DLD1 (cell line): ENCODE results near the gene HSFX3.
"Not testable (repeated sequence)": the region's sequence is repeated elsewhere in the genome, so short reads cannot be mapped to it uniquely, and the experiment has no call there.

Source experiments
- in situ Hi-C: cut with HindIII; loops from 2 replicates; pipeline ENCODE4 v1.10.0; 2017; ENCODE audit warnings: low sequenced_read_pairs

The HSFX3 gene

DNA sequence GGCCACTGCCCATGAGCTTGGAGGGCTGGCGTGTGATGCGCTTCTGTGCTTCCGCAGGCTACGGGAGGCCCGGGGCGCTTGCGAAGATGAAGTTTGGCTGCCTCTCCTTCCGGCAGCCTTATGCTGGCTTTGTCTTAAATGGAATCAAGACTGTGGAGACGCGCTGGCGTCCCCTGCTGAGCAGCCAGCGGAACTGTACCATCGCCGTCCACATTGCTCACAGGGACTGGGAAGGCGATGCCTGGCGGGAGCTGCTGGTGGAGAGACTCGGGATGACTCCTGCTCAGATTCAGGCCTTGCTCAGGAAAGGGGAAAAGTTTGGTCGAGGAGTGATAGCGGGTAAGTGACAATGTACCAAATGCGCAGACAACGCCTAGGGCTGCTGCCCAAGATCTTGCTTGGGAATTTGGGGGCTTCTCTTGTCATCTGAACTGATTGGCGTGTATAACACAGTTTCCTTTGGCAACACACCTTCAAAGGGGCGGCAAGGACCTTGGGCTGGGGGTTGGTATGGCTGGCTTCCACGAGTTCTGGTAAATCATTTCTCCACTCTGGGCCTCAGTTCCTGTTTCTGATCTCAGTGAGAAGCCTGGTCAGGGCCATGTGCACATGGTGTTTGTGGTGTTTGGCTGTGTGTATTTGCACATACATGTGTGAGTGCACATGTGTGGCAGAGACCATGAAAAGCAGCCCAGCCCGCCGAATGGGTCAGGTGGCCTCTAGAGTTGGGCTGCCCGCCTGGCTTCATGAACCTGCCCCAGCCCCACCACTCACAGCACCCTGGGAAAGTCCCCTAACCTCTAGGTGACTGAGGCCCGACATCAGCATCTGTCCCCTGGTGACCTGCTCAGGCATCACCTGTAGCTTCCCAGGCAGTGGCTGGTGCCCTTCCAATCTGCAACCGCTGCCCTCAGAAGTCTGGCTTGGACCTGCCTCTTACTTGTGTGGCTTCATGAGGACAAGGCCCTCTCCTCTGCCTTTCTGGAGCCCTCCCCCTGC, 3.9 kb downstream of the HSFX3 start:
- in situ Hi-C loops, result not testable (repeated sequence)

DNA sequence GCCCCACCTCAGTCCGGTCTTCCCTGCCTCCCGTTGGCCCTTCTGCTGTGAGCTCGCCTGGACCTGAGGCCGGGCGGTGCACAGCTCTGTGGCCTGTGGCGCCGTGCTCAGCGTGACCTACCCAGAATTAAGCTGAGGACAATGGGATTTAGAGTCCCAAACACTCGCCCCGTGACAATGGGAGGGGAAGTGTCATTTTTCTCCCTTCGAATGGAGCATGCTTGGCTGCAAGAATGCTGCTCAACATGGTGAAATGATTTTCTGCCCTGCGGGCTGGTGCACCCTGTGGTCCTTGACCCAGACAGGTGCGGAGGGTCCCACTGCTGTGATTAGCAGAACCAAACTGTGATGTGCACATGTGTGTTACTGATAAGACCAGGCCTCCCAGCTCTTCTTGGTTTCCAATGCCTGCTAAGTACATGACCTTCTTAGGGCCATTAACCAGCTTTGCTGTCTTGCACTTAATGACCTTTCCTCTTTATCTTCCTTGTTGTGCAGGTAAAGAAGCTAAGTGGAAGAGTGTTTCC, 8.1 kb downstream of the HSFX3 start:
- in situ Hi-C loops, result no loop called here

DNA sequence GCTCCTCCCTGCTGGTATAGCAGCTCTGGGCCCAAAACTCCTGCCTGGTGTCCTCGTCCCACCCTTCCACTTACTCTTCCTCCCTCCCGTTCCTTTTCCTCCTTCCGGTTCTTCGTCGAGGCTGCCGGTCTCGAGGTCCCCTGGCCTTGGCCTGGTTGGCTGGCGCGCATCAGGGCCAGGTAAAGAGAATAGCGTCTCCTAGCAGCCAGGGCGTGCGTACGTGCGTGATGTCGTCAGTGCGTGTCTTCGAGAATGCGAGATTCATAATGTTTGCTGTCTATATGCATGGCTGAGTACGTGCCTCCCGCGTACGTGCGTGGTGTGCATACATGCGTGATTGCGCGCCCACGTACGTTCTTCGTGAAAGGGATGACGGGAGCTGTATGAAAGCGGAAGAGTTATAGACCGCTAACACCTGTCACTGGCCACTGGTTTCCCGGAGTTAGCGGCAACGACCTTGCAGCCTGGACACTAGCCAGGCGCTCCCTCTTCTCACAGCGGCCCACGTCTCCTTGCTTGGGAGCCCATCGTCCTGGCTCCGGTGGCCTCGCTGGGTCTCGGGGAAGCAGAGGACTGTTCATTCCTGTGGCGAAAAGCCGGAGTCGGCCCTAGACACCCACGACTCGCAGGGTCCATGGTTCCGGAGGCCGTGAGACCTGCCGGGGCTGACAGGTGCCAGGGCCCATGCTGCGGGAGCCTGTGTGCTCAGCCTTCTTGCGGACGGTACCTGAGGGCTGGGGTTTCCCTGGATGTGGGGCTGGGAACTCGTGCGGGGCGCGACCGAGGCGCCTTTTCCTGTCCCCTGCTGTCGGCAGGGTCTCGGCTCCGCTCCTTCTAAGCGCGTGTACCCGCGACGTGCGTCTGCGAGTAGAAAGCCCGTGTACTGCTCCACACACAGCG, 8.9 kb downstream of the HSFX3 start, which contains the start of gene EOLA1:
Gene EOLA1 (plus strand): TSS at position 392 of the 900 bp plus-strand sequence. CDS start 4,619 bp downstream, outside the sequence.
- in situ Hi-C loops, result no loop called here

DNA sequence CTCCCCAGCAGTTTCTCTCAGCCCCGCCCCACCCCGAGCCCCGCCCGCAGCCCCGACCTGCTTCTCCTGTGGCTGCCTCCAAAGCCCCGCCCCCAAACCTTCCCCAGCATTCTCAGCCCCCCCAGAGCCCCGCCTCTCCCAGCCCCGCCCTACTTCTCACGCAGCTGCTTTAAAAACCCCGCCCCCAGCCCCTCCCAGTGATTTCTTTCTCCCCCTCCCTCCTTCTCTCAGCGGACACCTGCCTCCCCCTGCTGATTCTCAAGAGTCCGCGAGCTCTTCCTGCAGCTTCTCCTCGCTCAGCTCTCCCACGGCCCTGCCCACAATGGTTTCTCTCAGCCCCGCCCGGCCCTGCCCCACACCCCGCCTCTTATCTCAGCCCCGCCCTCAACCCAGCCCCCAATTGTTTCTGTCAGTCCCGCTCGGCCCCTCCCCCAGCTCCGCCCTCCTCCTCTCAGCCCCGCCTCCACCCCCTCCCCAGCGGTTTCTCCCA, 9.5 kb downstream of the HSFX3 start:
- in situ Hi-C loops, result no loop called here

DNA sequence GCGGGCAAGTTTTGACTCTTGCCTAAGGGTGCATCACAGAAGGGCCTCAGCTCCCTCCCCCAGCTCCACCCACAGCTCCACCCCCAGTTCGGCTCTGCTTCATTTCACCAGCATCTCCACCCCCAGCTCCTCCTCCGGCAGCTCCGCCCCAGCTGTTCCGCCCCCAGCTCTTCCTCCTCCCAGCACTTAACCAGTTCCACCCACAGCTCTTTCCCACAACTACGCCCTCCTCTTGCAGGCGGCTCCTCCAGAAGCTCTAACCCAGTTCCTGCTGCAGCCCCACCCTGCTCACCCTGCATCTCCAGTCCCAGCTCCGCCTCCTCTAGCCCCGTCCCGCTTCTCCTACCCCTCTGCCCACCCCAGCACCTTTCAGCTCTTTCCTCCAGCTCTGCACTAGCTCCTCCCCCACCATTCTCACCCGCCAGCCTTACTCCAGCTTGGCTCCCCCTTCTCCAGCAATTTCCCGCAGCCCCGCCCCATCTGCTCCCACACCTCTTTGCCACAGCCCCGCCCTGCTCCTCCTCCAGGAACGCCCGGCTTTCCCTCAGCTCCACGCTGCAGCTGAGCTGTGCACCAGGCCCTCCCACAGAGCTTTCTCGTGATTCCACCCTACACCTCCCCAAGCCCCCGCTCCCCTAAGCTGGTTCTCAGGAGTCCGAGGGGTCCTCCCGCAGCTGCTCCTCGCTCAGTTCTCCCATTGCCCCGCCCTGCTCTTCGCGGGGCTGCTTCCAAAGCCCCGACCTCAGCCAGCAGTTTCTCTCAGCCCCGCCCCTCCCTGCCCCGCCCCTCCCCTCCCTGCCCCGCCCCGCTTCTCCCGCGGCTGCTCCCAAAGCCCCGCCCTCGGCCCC, 10.2 kb downstream of the HSFX3 start:
- in situ Hi-C loops, result no loop called here

DNA sequence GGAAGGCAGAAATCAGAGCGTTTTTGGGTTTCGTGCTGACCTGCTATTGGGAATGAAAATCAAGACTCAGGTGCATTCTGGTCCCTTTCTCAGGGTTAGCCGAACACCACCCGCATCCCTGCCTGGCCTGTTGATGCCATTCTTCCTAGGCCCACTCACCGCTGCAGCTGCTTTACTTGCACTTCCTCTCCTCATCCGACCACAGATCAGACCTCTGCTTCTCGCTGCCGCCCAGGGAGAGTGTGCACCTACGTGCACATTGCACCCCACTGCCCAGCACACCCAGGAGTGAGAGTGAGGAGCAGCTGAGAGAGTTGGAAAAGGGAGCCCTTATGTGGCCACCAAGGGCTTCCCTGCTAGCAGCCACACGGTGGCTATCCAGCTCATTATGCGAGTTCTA, 12.2 kb downstream of the HSFX3 start:
- in situ Hi-C loops, result not testable (repeated sequence)

DNA sequence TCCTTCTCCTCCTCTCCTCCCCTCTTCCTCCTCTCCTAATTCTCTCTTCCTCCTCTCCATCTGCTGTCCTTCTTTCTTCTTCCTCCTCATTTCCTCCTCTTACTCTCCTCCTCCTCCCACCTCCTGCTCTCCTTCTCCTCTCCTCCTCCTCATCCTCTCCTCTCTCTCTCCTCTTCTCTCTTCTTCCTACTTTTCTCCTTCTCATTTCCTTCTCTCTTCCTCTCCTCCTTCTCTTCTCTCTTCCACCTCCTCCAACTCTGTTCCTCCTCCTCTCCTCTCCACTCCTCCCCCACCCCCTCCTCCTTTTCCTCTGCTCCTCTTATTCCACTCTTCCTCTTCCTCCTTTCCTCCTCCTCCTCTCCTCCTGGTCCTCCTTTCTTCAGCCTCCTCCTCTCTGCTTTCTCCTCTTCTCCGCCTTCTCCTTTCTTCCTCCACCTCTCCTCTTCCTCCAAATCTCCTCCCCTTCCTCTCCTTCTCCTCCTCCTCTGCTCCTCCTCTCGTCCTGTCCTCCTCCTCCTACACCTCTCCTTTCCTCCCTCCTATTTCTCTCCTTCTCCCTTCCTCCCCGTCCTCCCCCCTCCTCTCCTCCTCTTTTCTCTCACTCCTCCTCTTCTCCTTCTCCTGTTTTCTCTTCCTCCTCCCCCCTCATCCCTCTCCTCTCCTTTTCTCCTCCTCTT, 14.7 kb downstream of the HSFX3 start:
- in situ Hi-C loops, result not testable (repeated sequence)

DNA sequence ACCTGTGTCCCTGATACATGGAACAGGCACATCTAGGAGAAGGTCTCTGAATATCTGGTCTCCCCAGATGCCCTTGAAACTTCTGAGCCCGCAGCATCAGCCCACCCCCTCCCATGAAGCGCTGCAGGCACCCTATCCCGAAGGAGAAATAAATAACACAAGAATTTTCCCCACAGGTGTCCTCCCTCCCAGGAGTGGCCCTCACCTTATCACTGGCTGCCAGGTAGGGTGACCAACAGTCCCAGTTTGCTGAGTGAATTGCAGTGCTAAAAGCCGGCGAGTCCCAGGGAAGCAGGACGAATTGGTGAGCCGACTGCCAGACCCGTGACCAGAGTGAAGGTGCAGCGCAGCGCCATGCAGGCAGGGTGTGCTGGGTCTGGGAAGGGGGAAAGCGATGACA, 15.7 kb downstream of the HSFX3 start:
- in situ Hi-C loops, result not testable (repeated sequence)

DNA sequence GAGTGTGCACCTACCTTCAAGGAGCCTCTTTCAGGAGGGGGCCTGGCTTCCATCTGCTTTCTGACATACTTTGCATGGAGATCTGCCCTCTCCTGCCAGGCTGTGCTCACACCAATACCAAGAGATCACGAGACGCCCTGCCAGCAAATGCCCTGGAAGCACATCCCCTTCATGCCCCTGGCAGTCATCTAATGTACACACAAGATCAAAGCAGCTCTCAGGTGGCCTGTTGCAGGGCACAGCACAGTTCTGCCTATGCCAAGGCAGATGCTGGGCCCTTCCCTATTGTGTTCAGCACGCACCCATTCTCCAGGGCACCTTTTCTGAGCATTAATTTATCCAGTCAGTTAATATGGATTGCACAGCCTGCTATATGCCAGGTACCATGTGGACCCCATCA, 16.9 kb downstream of the HSFX3 start:
- in situ Hi-C loops, result not testable (repeated sequence)

DNA sequence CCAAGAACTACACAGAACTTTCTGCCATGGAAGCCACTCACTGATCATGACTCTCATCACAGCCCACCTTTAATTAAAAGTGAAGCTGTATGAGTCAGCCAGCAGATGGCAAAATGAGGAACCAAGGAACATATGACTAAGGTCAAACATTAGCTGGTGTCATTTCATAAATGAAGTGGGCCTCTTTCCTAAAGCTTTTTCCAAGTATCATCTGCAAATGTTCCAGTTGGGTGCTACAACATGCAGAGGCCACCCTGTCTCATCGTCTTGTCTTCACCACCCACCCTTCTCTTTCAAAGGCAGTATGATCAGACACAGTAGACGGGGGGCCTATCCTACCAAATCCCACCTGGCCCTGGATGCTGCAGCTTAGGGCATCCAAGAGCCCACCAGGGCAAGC, 18.1 kb downstream of the HSFX3 start:
- in situ Hi-C loops, result no loop called here

DNA sequence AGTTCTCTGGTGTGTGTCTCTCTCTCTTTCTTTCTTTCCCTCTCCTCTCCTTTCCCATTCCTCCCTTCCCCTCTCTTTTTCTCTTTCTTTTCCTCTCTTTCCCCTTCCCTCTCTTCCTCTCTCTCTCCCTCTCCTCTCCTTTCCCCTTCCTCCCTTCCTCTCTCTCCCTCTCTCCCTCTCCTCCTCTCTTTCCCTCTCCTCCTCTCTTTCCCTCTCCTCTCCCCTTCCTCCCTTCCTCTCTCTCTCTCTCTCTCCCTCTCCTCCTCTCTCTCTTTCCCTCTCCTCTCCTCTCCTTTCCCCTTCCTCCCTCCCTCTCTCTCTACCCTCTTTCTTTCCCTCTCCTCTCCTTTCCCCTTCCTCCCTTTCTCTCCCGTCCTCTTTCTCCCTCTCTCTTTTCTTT, 21.3 kb downstream of the HSFX3 start:
- in situ Hi-C loops, result no loop called here

DNA sequence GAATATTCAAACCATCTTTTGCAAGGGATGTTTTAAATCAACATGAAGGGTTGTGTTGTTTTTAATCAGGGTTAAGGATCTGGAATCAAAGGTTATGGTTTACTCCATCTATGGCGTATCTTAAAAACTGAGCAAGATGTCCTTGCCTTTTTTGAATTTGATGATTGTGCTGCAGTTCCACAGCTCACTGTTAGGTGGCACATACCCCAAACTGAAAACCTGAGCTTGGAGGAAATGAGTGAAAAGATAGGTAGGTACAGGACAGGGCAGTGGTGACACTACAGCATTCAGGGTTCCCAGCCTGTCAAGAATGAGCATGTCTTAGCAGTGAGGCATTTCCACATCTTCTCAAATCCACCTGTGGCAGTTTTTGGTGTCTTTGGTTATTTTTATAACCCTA, 22.0 kb downstream of the HSFX3 start:
- in situ Hi-C loops, result no loop called here

DNA sequence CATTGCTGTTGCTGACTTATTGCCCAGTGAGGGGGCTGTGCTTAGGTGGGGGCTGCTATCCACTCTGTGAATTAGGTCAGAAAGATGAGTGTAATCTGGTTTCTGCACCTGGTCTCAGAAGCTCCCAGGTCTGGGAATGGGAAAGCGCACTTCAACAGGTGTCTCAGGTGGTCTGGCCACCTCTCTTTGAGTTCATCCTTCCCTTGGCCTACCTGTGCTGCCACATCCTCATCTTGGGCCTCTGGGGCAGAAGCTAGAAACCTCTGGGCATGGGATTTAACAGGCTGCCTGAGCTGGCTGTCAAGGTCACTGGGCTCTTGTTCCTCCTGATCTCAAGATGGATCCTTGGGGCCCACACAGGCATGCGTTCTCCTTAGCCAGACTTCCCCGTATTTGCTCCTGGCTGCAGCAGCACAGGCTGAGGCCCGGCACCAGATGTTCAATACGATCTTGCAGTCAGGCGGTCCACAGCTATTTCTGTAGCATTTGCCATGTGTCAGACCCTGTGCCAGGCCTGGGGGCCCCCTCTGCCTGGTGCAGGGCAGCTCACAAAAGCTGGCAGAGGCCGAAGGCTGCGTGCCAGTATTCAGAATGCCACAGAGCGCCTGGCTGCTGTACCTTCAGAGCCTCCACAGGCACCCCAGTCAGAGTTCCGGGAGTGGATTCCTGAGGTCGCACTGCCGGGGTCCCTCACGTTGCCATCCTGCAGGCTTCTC, 23.2 kb downstream of the HSFX3 start:
- in situ Hi-C loops, result not testable (repeated sequence)

DNA sequence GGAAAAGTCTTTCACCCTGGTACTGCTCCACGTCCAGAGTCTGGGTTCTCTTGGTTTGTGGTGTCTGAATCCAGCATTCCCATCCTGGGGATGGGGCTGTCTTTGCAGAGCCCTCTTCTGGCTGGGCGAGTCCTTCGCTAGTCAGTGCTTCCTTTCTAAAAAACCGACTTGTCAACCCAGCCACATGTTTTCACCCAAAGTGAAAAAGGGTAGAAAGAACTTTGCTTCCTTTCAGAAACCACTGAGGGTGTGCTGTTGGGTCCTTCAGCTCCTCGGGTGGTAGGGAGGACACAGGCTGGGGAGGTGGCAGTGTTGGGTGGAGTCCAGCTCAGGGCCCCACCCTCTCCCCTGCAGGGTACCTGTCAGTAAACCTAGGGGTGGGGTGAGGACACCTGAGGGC, 23.8 kb downstream of the HSFX3 start:
- in situ Hi-C loops, result not testable (repeated sequence)

DNA sequence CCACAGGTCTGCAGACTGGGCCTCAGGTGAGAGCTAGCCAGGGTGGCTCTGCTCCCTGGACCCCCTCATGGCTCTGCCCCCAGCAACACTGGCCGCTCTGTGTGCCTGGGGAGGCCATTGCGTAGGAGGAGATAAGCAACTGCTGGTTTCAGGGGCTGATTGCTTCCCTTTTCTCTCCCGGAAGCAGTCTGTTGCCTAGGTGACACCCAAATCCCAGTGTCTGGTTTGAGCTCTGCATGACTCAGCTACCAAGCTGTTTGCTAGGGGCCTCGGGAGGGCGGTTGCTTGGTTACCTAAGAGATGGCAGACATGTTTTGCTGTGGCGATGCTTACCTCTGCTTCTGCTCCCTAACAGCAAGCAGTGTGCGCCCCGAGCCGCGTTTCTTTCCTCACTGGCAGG, 24.3 kb downstream of the HSFX3 start:
- in situ Hi-C loops, result not testable (repeated sequence)

DNA sequence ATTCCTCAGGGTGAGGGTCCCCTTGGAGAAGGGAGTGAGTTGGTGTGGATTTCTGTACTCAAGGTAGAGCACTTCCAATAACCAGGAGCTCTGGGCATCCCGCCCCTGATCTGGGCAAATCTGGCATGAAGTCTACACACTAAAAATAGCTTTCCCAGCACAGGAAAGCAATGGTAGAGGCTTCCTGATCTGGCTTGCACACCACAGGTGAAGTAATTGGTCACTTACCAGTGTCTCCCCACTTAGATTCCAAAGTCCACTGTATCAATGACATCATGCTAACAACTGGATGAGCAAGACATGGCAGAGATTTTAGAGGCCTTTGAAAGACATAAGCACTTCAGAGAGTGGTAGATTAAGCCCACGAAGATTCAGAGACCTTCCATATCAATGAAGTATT, 26.8 kb downstream of the HSFX3 start:
- in situ Hi-C loops, result loop anchor here (25.0 kb wide), 1 partner anchor 114 kb away; the partner anchor contains the start of gene TMEM185A

DNA sequence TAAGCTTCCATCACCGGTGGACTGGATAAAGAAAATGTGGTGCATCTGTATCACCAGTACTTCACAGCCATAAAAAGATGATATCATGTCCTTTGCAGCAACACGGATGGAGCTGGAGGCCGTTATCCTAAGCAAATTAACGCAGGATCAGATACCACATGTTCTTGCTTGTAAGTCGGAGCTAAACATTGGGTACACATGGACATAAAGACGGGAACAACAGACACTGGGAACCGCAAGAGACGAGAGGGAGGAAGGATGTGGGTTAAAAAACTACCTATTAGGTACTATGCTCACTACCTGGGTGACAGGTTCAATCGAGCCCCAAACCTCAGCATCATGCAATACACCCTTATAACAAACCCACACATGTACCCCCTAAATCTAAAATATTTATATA, 28.3 kb downstream of the HSFX3 start:
- in situ Hi-C loops, result loop anchor here (25.0 kb wide), 1 partner anchor 116 kb away; the partner anchor contains the start of gene TMEM185A

DNA sequence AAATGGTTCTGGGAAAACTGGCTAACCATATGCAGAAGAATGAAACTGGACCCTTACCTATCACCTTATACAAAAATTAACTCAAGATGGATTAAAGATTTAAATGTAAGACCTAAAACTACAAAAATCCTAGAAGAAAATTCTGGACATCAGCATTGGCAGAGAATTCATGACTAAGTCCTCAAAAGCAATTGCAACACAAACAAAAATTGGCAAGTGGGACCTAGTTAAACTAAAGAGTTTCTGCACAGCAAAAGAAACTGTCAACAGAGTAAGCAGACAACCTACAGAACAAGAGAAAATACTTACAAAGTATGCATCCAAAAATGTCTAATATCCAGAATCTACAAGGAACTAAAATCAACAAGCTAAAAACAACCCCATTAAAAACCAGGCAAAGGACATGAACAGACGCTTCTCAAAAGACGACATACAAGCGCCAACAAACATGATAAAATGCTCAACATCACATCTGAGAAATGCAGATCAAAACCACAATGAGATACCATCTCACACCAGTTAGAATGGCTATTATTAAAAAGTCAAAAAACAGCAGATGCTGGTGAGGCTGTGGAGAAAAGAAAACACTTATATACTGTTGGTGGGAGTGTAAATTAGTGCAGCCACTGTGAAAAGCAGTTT, 29.0 kb downstream of the HSFX3 start:
- in situ Hi-C loops, result loop anchor here (25.0 kb wide), 1 partner anchor 117 kb away; the partner anchor contains the start of gene TMEM185A
